ENCODE measurements around the gene BSDC1. TPM values are rescaled to one million over a fixed set of nuclear protein-coding genes. Genes with fewer than 3 reads are reported as not detected.

Gene BSDC1
- total and polyA plus RNA-seq, 3 experiments from 2014 or later: 35.1 to 50.0 (median 37.6) TPM

DNA sequence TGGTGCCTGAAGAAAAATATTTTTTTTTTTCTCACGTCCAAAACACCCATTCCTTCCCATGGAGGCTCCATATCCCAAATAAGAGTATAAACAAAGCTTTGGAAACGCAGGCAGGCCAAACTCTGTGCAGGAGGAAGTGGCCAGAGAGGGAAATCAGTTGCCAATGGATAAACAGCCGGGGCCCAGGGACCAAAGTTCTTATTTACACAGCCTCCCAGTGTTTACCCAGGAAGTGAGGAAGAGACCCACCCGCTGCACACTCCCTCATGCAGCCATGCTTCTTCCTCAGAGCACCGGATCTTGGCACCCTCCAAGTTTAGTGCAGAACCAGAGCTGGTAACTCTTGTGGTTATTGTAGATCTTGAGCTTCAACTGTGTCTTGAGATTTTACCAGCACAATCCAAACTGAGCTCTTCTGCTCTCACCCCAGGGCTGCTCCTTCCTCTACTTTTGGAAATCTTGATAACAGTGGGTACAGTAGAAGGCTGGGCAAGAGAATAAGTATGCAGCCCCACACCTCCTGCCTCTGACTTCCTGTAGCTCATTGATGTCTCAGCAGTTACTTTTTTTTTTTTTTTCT lies 72.4 kb downstream of the BSDC1 start:
- Mint-ChIP-seq H3K4me3 (peak overlapping the region; percentile 41 to 86 (median 76)), H3K27ac (peak overlapping the region; percentile 82 to 98 (median 93)), H3K27me3 (no peaks in the 10 kb centered on the region), H3K36me3 (peaks cover 3 to 53% (median 9%) of the 10 kb centered on the region in 3 donors), H3K9me3 (no peaks in the 10 kb centered on the region), H3K4me1 (peaks cover 31 to 52% (median 41%) of the 10 kb centered on the region in 3 donors)
- H3K9me3 ChIP-seq (ENCODE audit: low read length): no peaks in the 10 kb centered on the region
- H3K36me3 ChIP-seq (ENCODE audit: insufficient read depth, low read length): peaks cover 22% of the 10 kb centered on the region
- POLR2A ChIA-PET: interaction anchor here (0.8 to 1.6 kb wide), 7 partner anchors 10 to 67 kb away, joined by 3 to 28 read pairs (median 5); partner anchors contain the start of genes HDAC1 and MARCKSL1
- peak in 2 of 5 donors; percentile 49 to 52 for DNase-seq
- CTCF ChIA-PET: interaction anchor here (0.6 to 2.0 kb wide), 13 partner anchors 10 to 142 kb away, joined by 3 to 12 read pairs (median 4); partner anchors contain the start of genes HDAC1, MARCKSL1 and TXLNA
- peak overlapping the region; percentile 0 for H3K27ac ChIP-seq (ENCODE audit: low read depth, low read length)
- H3K27me3 ChIP-seq (ENCODE audit: insufficient read depth, low read length, poor library complexity, severe bottlenecking): no peaks in the 10 kb centered on the region
- H3K4me1 ChIP-seq (ENCODE audit: insufficient read depth, low read length): peaks cover 49% of the 10 kb centered on the region
- peak overlapping the region; percentile 26 for H3K4me3 ChIP-seq (ENCODE audit: low read length)

DNA sequence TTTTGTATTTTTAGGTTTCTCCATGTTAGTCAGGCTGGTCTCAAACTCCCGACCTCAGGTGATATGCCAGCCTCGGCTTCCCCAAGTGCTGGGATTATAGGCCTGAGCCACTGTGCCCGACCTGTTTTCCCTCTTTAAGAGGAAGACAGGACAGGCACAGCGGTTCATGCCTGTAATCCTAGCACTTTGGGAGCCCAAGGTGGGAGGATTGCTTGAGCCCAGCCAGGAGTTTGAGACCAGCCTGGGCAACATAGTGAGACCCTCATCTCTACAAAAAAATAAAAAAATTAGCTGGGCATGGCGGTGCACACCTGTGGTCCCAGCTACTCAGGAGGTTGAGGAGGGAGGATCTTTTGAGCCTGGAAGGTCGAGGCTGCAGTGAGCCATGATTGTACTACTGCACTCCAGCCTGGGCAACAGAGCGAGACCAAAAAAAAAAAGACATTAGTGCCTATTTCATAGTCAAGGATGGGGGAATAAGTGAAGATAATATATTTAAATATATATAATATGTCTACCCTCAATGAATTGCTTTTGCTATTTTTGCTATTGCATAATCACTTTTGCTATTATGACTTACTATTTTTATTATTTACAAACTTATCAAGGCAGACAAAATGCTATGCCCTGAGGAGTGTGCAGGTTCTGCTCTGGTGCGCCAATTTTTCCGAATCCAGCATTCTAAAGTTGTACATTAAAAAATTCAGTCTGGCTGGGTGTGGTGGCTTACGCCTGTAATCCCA lies 75.9 kb downstream of the BSDC1 start:
- Mint-ChIP-seq H3K4me3 (no peak overlapping the region), H3K27ac (peak overlapping the region in 5 of 8 donors; percentile 15 to 70 (median 50)), H3K4me1 (peaks cover 34 to 49% (median 48%) of the 10 kb centered on the region in 3 donors), H3K36me3 (peaks cover 0 to 43% (median 4%) of the 10 kb centered on the region in 3 donors), H3K27me3 (no peaks in the 10 kb centered on the region), H3K9me3 (no peaks in the 10 kb centered on the region)
- no peak overlapping the region for H3K4me3 ChIP-seq (ENCODE audit: low read length)
- CTCF ChIA-PET: no interaction called here
- peaks cover 14% of the 10 kb centered on the region for H3K36me3 ChIP-seq (ENCODE audit: insufficient read depth, low read length)
- H3K27ac ChIP-seq (ENCODE audit: low read depth, low read length): no peak overlapping the region
- no peaks in the 10 kb centered on the region for H3K9me3 ChIP-seq (ENCODE audit: low read length)
- no peak for DNase-seq
- POLR2A ChIA-PET: interaction anchor here (1.4 kb wide), 1 partner anchor 77 kb away, joined by 3 read pairs; no protein-coding TSS in a partner anchor
- no peaks in the 10 kb centered on the region for H3K27me3 ChIP-seq (ENCODE audit: insufficient read depth, low read length, poor library complexity, severe bottlenecking)
- H3K4me1 ChIP-seq (ENCODE audit: insufficient read depth, low read length): peaks cover 32% of the 10 kb centered on the region

DNA sequence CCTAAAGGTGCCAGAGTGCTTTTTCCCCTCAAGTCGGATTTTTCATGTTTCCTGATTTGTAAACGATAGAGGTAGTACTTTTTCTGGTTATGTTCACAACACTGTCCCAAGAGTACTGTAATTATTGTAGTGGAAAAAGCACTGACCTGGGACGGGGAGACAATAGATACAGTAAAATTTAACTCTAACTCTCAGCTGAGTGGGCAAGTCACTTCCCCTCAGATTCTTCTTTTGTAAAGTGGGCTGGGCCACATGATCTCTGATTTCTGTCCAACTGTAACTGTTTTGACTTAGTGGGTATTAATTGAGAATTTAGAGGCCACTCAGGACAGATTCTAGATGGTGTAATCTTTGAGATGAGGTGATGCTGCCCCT lies 77.4 kb downstream of the BSDC1 start:
- H3K4me3 ChIP-seq (ENCODE audit: low read length): no peak overlapping the region
- Mint-ChIP-seq H3K9me3 (no peaks in the 10 kb centered on the region), H3K27me3 (no peaks in the 10 kb centered on the region), H3K4me3 (no peak overlapping the region), H3K27ac (peak overlapping the region in 3 of 8 donors; percentile 17 to 76 (median 18)), H3K36me3 (peaks cover 0 to 41% (median 4%) of the 10 kb centered on the region in 3 donors), H3K4me1 (peaks cover 25 to 44% (median 40%) of the 10 kb centered on the region in 3 donors)
- no peak for DNase-seq
- CTCF ChIA-PET: interaction anchor here (1.0 kb wide), 1 partner anchor 68 kb away, joined by 3 read pairs; no protein-coding TSS in a partner anchor
- POLR2A ChIA-PET: interaction anchor here (1.4 kb wide), 1 partner anchor 76 kb away, joined by 3 read pairs; no protein-coding TSS in a partner anchor
- peaks cover 20% of the 10 kb centered on the region for H3K4me1 ChIP-seq (ENCODE audit: insufficient read depth, low read length)
- H3K27me3 ChIP-seq (ENCODE audit: insufficient read depth, low read length, poor library complexity, severe bottlenecking): no peaks in the 10 kb centered on the region
- H3K9me3 ChIP-seq (ENCODE audit: low read length): no peaks in the 10 kb centered on the region
- H3K27ac ChIP-seq (ENCODE audit: low read depth, low read length): no peak overlapping the region
- peaks cover 14% of the 10 kb centered on the region for H3K36me3 ChIP-seq (ENCODE audit: insufficient read depth, low read length)

Other genes with a start within 250 kb of the BSDC1 start
- gene TXLNA, start 214.8 kb downstream of the BSDC1 start, total RNA-seq: 10 to 100 TPM; 99.0 to 99.9 TPM
- 31.2 TPM for gene TXLNA, start 214.8 kb downstream of the BSDC1 start, polyA plus RNA-seq
- 10 to 100 TPM; 20.6 to 21.0 TPM for gene CCDC28B, start 193.8 kb downstream of the BSDC1 start, total RNA-seq
- gene CCDC28B, start 193.8 kb downstream of the BSDC1 start, polyA plus RNA-seq: 14.7 TPM
- gene IQCC, start 188.8 kb downstream of the BSDC1 start, total RNA-seq: 1 to 10 TPM; 5.6 to 5.7 TPM
- 1.6 TPM for gene IQCC, start 188.8 kb downstream of the BSDC1 start, polyA plus RNA-seq
- under 1 TPM in 1 of 2 experiments, not detected in 1; 0.11 TPM for gene DCDC2B, start 185.4 kb downstream of the BSDC1 start, total RNA-seq
- gene DCDC2B, start 185.4 kb downstream of the BSDC1 start, polyA plus RNA-seq: 0.13 TPM
- 10 to 100 TPM; 10.9 to 12.2 TPM for gene TMEM234, start 172.1 kb downstream of the BSDC1 start, total RNA-seq
- gene TMEM234, start 172.1 kb downstream of the BSDC1 start, polyA plus RNA-seq: 6.5 TPM
- gene EIF3I, start 172.0 kb downstream of the BSDC1 start, total RNA-seq: 100 to 1,000 TPM; 381 to 390 TPM
- gene EIF3I, start 172.0 kb downstream of the BSDC1 start, polyA plus RNA-seq: 173 TPM
- gene FAM167B, start 147.2 kb downstream of the BSDC1 start, total RNA-seq: under 1 TPM; 0.33 to 0.63 TPM
- not detected for gene FAM167B, start 147.2 kb downstream of the BSDC1 start, polyA plus RNA-seq
- 100 to 1,000 TPM; 288 to 297 TPM for gene LCK, start 143.2 kb downstream of the BSDC1 start, total RNA-seq
- gene LCK, start 143.2 kb downstream of the BSDC1 start, polyA plus RNA-seq: 937 TPM
- gene HDAC1, start 102.4 kb downstream of the BSDC1 start, total RNA-seq: 100 to 1,000 TPM; 164 to 172 TPM
- 180 TPM for gene HDAC1, start 102.4 kb downstream of the BSDC1 start, polyA plus RNA-seq
- 10 to 100 TPM; 11.6 to 12.1 TPM for gene MARCKSL1, start 58.2 kb downstream of the BSDC1 start, total RNA-seq
- gene MARCKSL1, start 58.2 kb downstream of the BSDC1 start, polyA plus RNA-seq: 45.8 TPM
- 1 to 10 TPM; 4.4 to 5.2 TPM for gene FAM229A, start 32.0 kb downstream of the BSDC1 start, total RNA-seq
- 0.40 TPM for gene FAM229A, start 32.0 kb downstream of the BSDC1 start, polyA plus RNA-seq
- gene TSSK3, start 31.9 kb downstream of the BSDC1 start, total RNA-seq: 1 to 10 TPM in 1 of 2 experiments, under 1 TPM in 1; 0.33 to 1.1 TPM
- gene TSSK3, start 31.9 kb downstream of the BSDC1 start, polyA plus RNA-seq: 0.44 TPM
- not detected for gene ZBTB8B, start 70.6 kb upstream of the BSDC1 start, total RNA-seq
- gene ZBTB8B, start 70.6 kb upstream of the BSDC1 start, polyA plus RNA-seq: not detected
- under 1 TPM; 0.40 to 0.42 TPM for gene ZBTB8A, start 145.0 kb upstream of the BSDC1 start, total RNA-seq
- not detected for gene ZBTB8A, start 145.0 kb upstream of the BSDC1 start, polyA plus RNA-seq